Measurements from ENCODE around the gene MFGE8. TPM values are rescaled to one million over a fixed set of nuclear protein-coding genes. Genes with fewer than 3 reads are reported as not detected.
"Not testable (repeated sequence)": the region's sequence is repeated elsewhere in the genome, so short reads cannot be mapped to it uniquely, and the experiment has no call there.

Gene MFGE8
- total RNA-seq, 1 experiment from 2014 or later: 54.5 TPM

DNA sequence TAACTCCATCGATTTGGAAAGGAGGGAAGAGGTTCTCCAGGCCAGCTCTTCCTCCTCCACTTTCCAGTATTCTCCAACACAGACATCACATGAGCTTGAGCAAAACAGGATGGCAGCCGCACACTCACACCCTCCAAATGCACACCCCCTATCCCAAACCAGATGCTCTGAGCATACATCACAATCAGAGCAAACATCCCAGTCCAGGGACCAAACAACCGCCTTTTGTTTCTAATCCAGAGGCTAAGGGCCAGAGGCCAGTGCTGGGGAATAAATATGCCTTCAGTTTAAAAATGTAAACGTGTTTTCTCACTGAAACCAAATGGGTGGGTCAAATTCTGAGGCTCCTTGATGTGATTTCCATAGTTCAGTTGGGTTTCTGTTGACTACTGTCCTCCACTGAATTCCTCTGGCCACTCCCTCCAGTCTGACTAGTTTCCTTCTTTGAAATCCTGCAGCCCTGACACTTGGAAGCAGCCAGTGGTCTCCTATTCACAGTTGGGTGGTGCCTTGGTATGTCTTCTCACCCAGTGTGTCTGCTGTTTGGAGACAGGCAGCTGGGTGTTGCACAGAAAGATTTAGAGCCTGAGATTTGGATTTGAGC, 19.2 kb upstream of the MFGE8 start:
- intact Hi-C loops (cut with micrococcal nuclease; ENCODE audit: unreplicated experiment): loop anchor here (5.0 kb wide), 1 partner anchor 45 kb away; no protein-coding TSS in a partner anchor
- Histone ChIP-seq H3K9me2 (ENCODE audit: insufficient read depth) (no peaks in the 10 kb centered on the region), H3K9me3 (ENCODE audit: insufficient read depth, low read depth) (0 out of 2 replicates have a peak, but pooled peaks cover 5% of the 10 kb centered on the region), H3F3A (ENCODE audit: insufficient read depth, low read depth) (no peaks in the 10 kb centered on the region), H3K27me3 (ENCODE audit: insufficient read depth, low read depth) (peaks cover 15% of the 10 kb centered on the region; the same call in 1 of the 2 replicates), H3K4me1 (replicated peaks; ENCODE audit: insufficient read depth) (no peaks in the 10 kb centered on the region), H4K20me1 (ENCODE audit: insufficient read depth) (no peaks in the 10 kb centered on the region), H2AFZ (no peak overlapping the region), H3K79me2 (ENCODE audit: low read depth) (no peaks in the 10 kb centered on the region), H3K4me2 (no peak overlapping the region), H3K36me3 (ENCODE audit: low read depth) (no peaks in the 10 kb centered on the region), H3K27ac (no peak overlapping the region), H3K4me3 (no peak overlapping the region)
- TF ChIP-seq EZH2 (IDR thresholded peaks at IDR 0.05; ENCODE audit: low read depth): no peak
- TF ChIP-seq, protein P1, sequence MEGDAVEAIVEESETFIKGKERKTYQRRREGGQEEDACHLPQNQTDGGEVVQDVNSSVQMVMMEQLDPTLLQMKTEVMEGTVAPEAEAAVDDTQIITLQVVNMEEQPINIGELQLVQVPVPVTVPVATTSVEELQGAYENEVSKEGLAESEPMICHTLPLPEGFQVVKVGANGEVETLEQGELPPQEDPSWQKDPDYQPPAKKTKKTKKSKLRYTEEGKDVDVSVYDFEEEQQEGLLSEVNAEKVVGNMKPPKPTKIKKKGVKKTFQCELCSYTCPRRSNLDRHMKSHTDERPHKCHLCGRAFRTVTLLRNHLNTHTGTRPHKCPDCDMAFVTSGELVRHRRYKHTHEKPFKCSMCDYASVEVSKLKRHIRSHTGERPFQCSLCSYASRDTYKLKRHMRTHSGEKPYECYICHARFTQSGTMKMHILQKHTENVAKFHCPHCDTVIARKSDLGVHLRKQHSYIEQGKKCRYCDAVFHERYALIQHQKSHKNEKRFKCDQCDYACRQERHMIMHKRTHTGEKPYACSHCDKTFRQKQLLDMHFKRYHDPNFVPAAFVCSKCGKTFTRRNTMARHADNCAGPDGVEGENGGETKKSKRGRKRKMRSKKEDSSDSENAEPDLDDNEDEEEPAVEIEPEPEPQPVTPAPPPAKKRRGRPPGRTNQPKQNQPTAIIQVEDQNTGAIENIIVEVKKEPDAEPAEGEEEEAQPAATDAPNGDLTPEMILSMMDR (conservative IDR thresholded peaks at IDR 0.05): no peak
- DNase-seq: no peak
- ChIA-PET POLR2A (ENCODE audit: unreplicated experiment) (no interaction called here), CTCF (interaction anchor here (0.6 kb wide), 1 partner anchor 104 kb away, joined by 5 read pairs; no protein-coding TSS in a partner anchor)
- no TSS peak for BruUV-seq (replicated peaks)

DNA sequence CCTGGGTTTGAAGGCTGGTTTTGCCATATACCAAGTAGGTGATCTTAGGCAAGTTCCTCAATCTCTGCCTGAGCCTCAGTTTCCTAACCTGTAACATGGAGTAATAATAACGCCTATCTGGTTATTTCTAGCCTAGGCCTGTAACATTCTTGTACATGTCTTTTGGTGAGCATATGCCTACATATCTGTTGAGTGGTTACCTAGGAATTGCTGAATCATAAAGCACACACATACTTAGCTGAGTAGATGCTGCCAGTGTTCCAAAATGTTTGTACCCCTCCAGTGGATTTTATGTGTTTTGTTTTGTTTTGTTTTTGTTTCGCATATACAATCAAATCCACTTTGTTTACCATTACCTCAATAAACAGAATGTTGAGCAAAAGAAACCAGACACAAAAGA, 17.4 kb upstream of the MFGE8 start:
- Histone ChIP-seq H3K36me3 (ENCODE audit: low read depth) (no peaks in the 10 kb centered on the region), H3K27me3 (ENCODE audit: insufficient read depth, low read depth) (peaks cover 15% of the 10 kb centered on the region; the same call in 1 of the 2 replicates), H3K4me1 (replicated peaks; ENCODE audit: insufficient read depth) (no peaks in the 10 kb centered on the region), H3K79me2 (ENCODE audit: low read depth) (no peaks in the 10 kb centered on the region), H3K9me2 (ENCODE audit: insufficient read depth) (no peaks in the 10 kb centered on the region; the same call in 1 of the 2 replicates), H3K4me2 (no peak overlapping the region), H3K27ac (no peak overlapping the region), H3K4me3 (no peak overlapping the region), H3F3A (ENCODE audit: insufficient read depth, low read depth) (no peaks in the 10 kb centered on the region), H2AFZ (no peak overlapping the region), H4K20me1 (ENCODE audit: insufficient read depth) (no peaks in the 10 kb centered on the region), H3K9me3 (ENCODE audit: insufficient read depth, low read depth) (0 out of 2 replicates have a peak, but pooled peaks cover 5% of the 10 kb centered on the region)
- BruUV-seq (replicated peaks): no TSS peak
- ChIA-PET POLR2A (ENCODE audit: unreplicated experiment) (interaction anchor here (0.7 kb wide), 1 partner anchor 296 kb away, joined by 3 read pairs; no protein-coding TSS in a partner anchor), CTCF (no interaction called here)
- TF ChIP-seq, protein P1 (conservative IDR thresholded peaks at IDR 0.05): no peak
- no peak for TF ChIP-seq EZH2 (IDR thresholded peaks at IDR 0.05; ENCODE audit: low read depth)
- intact Hi-C loops (cut with micrococcal nuclease; ENCODE audit: unreplicated experiment): loop anchor here (5.0 kb wide), 1 partner anchor 47 kb away; no protein-coding TSS in a partner anchor
- DNase-seq: no peak

DNA sequence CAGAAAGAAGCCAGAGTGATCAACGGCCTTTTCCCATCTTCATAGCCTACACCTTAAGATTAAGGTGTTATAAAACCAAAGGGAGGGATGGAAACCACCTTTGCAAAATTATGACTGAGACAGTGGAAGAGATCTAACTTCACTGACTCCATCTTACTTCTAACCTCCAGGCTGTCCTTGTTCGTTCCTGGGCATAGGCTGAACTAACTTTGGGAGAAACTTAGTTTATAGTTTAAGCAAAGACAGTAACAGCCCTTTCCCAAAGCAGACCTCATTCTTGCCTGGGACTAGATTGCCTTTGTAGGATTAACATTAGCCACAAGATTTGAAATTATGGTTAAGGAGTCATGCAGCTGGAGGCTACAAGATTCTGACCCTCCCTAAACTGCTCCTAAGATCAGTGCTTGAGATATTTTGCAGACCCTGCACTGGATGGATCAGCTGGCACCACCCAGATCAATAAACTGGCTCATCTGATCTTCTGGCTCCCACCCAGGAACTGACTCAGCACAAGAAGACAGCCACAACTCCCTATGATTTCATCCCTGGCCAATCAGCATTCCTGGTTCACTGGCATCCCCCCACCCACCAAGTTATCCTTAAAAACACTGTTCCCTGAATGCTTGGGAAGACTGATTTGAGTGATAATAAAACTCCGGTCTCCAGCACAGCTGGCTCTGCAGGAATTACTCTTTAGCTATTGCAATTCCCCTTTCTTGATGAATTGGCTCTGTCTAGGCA, 16.3 kb upstream of the MFGE8 start:
- CTCF ChIA-PET; H2AFZ ChIP-seq; H3K4me3 ChIP-seq; H3K27ac ChIP-seq; H3K36me3 ChIP-seq (ENCODE audit: low read depth); BruUV-seq (replicated peaks); H3F3A ChIP-seq (ENCODE audit: insufficient read depth, low read depth); H3K4me1 ChIP-seq (replicated peaks; ENCODE audit: insufficient read depth); H3K9me2 ChIP-seq (ENCODE audit: insufficient read depth); H4K20me1 ChIP-seq (ENCODE audit: insufficient read depth); POLR2A ChIA-PET (ENCODE audit: unreplicated experiment); DNase-seq; H3K79me2 ChIP-seq (ENCODE audit: low read depth); H3K9me3 ChIP-seq (ENCODE audit: insufficient read depth, low read depth); H3K4me2 ChIP-seq: not testable (repeated sequence)
- H3K27me3 ChIP-seq (ENCODE audit: insufficient read depth, low read depth): peaks cover 15% of the 10 kb centered on the region; the same call in 1 of the 2 replicates
- intact Hi-C loops (cut with micrococcal nuclease; ENCODE audit: unreplicated experiment): loop anchor here (5.0 kb wide), 1 partner anchor 48 kb away; no protein-coding TSS in a partner anchor

DNA sequence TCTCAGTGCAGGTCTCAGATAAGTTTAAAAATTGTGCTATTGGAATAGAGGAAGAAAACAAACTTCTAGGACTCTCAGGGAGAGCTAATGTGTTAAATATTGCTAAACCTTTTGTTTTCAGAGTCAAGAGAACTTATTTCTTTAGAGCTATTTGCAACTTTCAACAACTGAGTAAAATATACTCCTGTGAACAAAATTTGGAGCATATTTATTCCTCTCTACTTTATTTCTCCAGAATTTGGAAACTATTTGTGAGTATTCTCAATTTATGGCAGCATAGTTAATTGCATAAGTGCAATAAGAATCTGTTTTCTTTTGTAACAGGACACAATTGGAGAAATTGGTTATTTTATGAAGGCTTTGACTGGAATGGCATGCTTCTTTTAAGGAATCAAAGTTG, 15.0 kb upstream of the MFGE8 start:
- H4K20me1 ChIP-seq (ENCODE audit: insufficient read depth); CTCF ChIA-PET; H3K36me3 ChIP-seq (ENCODE audit: low read depth); H3K9me2 ChIP-seq (ENCODE audit: insufficient read depth); H3K9me3 ChIP-seq (ENCODE audit: insufficient read depth, low read depth); H3K27ac ChIP-seq; DNase-seq; H3K4me1 ChIP-seq (replicated peaks; ENCODE audit: insufficient read depth); H3K4me2 ChIP-seq; H2AFZ ChIP-seq; BruUV-seq (replicated peaks); POLR2A ChIA-PET (ENCODE audit: unreplicated experiment); H3K79me2 ChIP-seq (ENCODE audit: low read depth); intact Hi-C loops (cut with micrococcal nuclease; ENCODE audit: unreplicated experiment); H3K4me3 ChIP-seq; H3F3A ChIP-seq (ENCODE audit: insufficient read depth, low read depth): not testable (repeated sequence)
- peaks cover 15% of the 10 kb centered on the region; the same call in 1 of the 2 replicates for H3K27me3 ChIP-seq (ENCODE audit: insufficient read depth, low read depth)

DNA sequence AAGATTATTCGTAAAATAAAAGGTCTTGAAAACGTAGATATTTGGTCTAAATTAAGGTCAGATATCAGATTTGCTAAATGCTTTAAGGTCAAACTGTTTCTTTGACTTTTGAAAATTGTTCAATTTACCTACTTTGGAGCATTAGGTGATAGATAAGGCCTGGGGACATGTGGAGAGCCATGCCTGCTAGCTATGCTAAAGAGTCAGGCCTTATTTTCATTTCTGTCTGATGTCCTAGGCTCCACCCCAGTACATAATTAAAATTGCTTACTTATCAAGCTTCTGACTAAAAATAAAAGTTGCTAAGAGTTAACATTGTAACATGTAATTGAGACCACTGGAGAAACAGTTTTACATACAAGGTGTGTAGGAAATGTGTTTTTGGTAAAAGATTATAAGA, 12.5 kb upstream of the MFGE8 start:
- H2AFZ ChIP-seq; H3K27me3 ChIP-seq (ENCODE audit: insufficient read depth, low read depth); H4K20me1 ChIP-seq (ENCODE audit: insufficient read depth); BruUV-seq (replicated peaks); H3K36me3 ChIP-seq (ENCODE audit: low read depth); H3K4me2 ChIP-seq; CTCF ChIA-PET; intact Hi-C loops (cut with micrococcal nuclease; ENCODE audit: unreplicated experiment); H3K79me2 ChIP-seq (ENCODE audit: low read depth); H3K4me1 ChIP-seq (replicated peaks; ENCODE audit: insufficient read depth); POLR2A ChIA-PET (ENCODE audit: unreplicated experiment); H3F3A ChIP-seq (ENCODE audit: insufficient read depth, low read depth); H3K27ac ChIP-seq; DNase-seq; H3K4me3 ChIP-seq; H3K9me2 ChIP-seq (ENCODE audit: insufficient read depth); H3K9me3 ChIP-seq (ENCODE audit: insufficient read depth, low read depth): not testable (repeated sequence)

All from PC-9 (cell line).